SU-DHL-6 (cell line): ENCODE results near the gene IFITM5.

Experiments
- H2AFZ ChIP-seq: fragments of 200-600 bp; sonication (generic); 2 replicates; pipeline ENCODE4 v1.6.1; 2014; ENCODE audit warnings: low read depth, mild to moderate bottlenecking, moderate library complexity, mixed read lengths, antibody characterized with exemption, low read length; ENCODE audit not compliant: severe bottlenecking
- H3F3A ChIP-seq: fragments of 200-600 bp; shearing (Covaris generic); 2 replicates; pipeline ENCODE4 v1.6.0; 2016; ENCODE audit warnings: antibody characterized with exemption, mild to moderate bottlenecking; ENCODE audit not compliant: insufficient read depth
- H3K27ac ChIP-seq: fragments of 200-600 bp; sonication (generic); 2 replicates; pipeline ENCODE4 v1.5.1; 2016; ENCODE audit warnings: low read depth, mild to moderate bottlenecking, low read length, moderate library complexity, mixed read lengths
- H3K27me3 ChIP-seq: fragments of 200-600 bp; sonication (generic), shearing (Covaris generic); 2 replicates; pipeline ENCODE4 v1.6.0; 2014; ENCODE audit warnings: mild to moderate bottlenecking, low read length
- H3K36me3 ChIP-seq: fragments of 200-600 bp; sonication (generic); 2 replicates; pipeline ENCODE4 v1.6.1; 2014; ENCODE audit warnings: mild to moderate bottlenecking, low read length, mixed read lengths
- H3K4me2 ChIP-seq: fragments of 300-600, 200-600 bp; shearing (Covaris generic), sonication (generic); 2 replicates; pipeline ENCODE4 v1.6.0; 2014; ENCODE audit warnings: low read length, low read depth, mild to moderate bottlenecking; ENCODE audit not compliant: poor library complexity, severe bottlenecking
- H3K4me3 ChIP-seq: fragments of 200-600 bp; sonication (generic); 2 replicates; pipeline ENCODE4 v1.5.1; 2014; ENCODE audit warnings: antibody characterized with exemption, low read length, mild to moderate bottlenecking, mixed read lengths; ENCODE audit not compliant: insufficient read depth, poor library complexity, severe bottlenecking
- H3K79me2 ChIP-seq: fragments of 200-600 bp; sonication (generic); 2 replicates; pipeline ENCODE4 v1.6.1; 2014; ENCODE audit warnings: mild to moderate bottlenecking, low read length, moderate library complexity; ENCODE audit not compliant: insufficient read depth
- H3K9ac ChIP-seq: fragments of 200-600 bp; sonication (generic); 2 replicates; pipeline ENCODE4 v1.7.0; 2014; ENCODE audit warnings: mild to moderate bottlenecking, low read length
- H3K9me2 ChIP-seq: fragments of 200-600 bp; sonication (generic); replicated peaks from 2 replicates; pipeline ENCODE4 v1.6.1; 2014; ENCODE audit warnings: low read length; ENCODE audit not compliant: insufficient read depth
- H3K9me3 ChIP-seq: fragments of 200-600 bp; sonication (generic); 2 replicates; pipeline ENCODE4 v1.6.1; 2014; ENCODE audit warnings: low read length, mixed read lengths; ENCODE audit not compliant: insufficient read depth
- H4K20me1 ChIP-seq: fragments of 200-600 bp; sonication (generic); 2 replicates; pipeline ENCODE4 v1.6.1; 2014; ENCODE audit warnings: low read depth, mild to moderate bottlenecking, antibody characterized with exemption, low read length, moderate library complexity, mixed read lengths
- EZH2phosphoT487 ChIP-seq: fragments of 200-600 bp; sonication (generic), shearing (Covaris generic); conservative IDR thresholded peaks from 2 replicates; pipeline ENCODE4 v1.6.1; 2018; ENCODE audit warnings: mild to moderate bottlenecking, antibody characterized with exemption, low read length, moderate library complexity, mixed read lengths
- TF ChIP-seq, protein P1 (sequence below): fragments of 200-600 bp; sonication (generic); IDR thresholded peaks from one replicate; pipeline ENCODE4 v1.5.1; 2017; ENCODE audit warnings: antibody characterized with exemption, mild to moderate bottlenecking, low read length, moderate library complexity; ENCODE audit not compliant: insufficient read depth, poor library complexity, severe bottlenecking

IFITM5 gene

DNA sequence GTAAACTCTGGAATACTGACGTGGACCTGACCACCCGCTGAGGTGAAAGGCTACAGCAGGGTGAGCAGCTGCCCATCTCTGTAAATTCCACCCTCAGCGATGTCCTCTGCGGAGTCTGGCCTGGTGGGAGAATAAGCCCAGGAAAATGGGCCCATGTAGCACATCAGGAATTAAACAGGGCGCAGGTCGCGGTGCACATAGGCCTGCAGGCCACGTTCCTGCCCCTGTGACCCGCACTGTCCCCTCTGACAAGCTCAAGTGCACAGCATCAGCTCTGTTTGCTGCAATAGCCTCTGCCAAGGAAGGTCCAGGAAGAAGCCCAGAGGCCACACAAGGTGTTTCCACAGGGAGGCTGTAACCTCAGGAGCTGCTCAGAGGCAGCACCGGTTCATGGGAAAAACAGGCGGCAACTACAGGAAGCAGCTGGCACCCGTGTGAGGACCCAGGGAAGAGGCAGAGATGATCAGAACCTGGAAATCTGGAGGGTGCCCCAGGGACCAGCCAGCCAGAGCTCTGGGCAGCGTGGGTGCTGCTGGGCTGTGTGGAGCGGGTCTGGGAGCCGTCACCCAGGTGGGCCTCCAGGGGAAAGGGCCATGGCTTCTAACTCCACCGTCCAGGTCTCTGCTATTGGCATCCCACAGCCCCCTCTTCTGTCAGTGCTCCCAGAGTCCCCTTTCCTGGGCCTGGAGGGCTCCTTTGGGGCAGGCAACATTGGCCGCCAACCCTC lies 7.5 kb upstream of the IFITM5 start:
- H3K27ac ChIP-seq = no peak overlapping the region
- no peaks in the 10 kb centered on the region for H3K27me3 ChIP-seq

DNA sequence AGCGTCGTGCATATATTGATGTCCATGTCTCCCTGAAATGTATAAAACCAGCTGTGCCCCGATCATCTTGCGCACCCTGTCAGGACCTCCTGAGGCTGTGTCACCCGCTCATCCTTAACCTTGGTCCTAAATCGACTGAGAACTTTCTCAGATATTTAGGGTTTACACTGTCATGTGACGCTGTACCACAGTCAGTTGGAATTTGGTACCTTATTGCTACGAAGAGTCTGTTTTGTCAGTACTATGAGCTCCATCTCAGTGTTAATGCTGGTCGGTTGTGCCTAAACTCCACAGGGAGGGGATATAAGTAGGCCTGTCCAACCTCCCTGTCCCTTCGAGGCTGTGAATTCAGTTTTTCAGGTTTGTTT lies 6.5 kb upstream of the IFITM5 start:
- H3K9me2 ChIP-seq = no peaks in the 10 kb centered on the region
- H3K9me3 ChIP-seq = no peaks in the 10 kb centered on the region
- H4K20me1 ChIP-seq = no peaks in the 10 kb centered on the region
- TF ChIP-seq, protein P1, sequence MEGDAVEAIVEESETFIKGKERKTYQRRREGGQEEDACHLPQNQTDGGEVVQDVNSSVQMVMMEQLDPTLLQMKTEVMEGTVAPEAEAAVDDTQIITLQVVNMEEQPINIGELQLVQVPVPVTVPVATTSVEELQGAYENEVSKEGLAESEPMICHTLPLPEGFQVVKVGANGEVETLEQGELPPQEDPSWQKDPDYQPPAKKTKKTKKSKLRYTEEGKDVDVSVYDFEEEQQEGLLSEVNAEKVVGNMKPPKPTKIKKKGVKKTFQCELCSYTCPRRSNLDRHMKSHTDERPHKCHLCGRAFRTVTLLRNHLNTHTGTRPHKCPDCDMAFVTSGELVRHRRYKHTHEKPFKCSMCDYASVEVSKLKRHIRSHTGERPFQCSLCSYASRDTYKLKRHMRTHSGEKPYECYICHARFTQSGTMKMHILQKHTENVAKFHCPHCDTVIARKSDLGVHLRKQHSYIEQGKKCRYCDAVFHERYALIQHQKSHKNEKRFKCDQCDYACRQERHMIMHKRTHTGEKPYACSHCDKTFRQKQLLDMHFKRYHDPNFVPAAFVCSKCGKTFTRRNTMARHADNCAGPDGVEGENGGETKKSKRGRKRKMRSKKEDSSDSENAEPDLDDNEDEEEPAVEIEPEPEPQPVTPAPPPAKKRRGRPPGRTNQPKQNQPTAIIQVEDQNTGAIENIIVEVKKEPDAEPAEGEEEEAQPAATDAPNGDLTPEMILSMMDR = no peak
- no peak for TF ChIP-seq EZH2phosphoT487
- H3F3A ChIP-seq = no peaks in the 10 kb centered on the region; the same call in 1 of the 2 replicates
- H3K4me2 ChIP-seq = no peak overlapping the region
- H3K27ac ChIP-seq = no peak overlapping the region
- no peaks in the 10 kb centered on the region for H3K27me3 ChIP-seq
- H2AFZ ChIP-seq = no peak overlapping the region
- H3K4me3 ChIP-seq = no peak overlapping the region
- H3K79me2 ChIP-seq = no peaks in the 10 kb centered on the region
- H3K36me3 ChIP-seq = no peaks in the 10 kb centered on the region
- no peak overlapping the region for H3K9ac ChIP-seq

More for the DNA sequence above, 7.5 kb upstream of the IFITM5 start:
- Histone ChIP-seq H4K20me1 (no peaks in the 10 kb centered on the region), H3K36me3 (no peaks in the 10 kb centered on the region), H2AFZ (no peak overlapping the region), H3K4me2 (no peak overlapping the region), H3K9ac (no peak overlapping the region), H3K4me3 (no peak overlapping the region), H3F3A (no peaks in the 10 kb centered on the region; the same call in 1 of the 2 replicates), H3K9me3 (no peaks in the 10 kb centered on the region), H3K79me2 (no peaks in the 10 kb centered on the region), H3K9me2 (no peaks in the 10 kb centered on the region)
- TF ChIP-seq, protein P1 = no peak
- no peak for TF ChIP-seq EZH2phosphoT487

- Histone ChIP-seq H3K36me3 (no peaks in the 10 kb centered on the region), H2AFZ (no peak overlapping the region), H3K79me2 (no peaks in the 10 kb centered on the region), H3K4me3 (no peak overlapping the region), H3F3A (no peaks in the 10 kb centered on the region; the same call in 1 of the 2 replicates), H3K9me2 (no peaks in the 10 kb centered on the region), H3K27me3 (no peaks in the 10 kb centered on the region), H4K20me1 (no peaks in the 10 kb centered on the region), H3K9me3 (no peaks in the 10 kb centered on the region), H3K4me2 (no peak overlapping the region), H3K9ac (no peak overlapping the region), H3K27ac (no peak overlapping the region)
- TF ChIP-seq, protein P1 = peak; percentile 62
- TF ChIP-seq EZH2phosphoT487 = no peak
Observed at GRCh38 chr11:304915-305843, 5.9 kb upstream of the IFITM5 start.
